ACC112 (cell line): ENCODE results near the gene GPRIN2.
"Not testable (repeated sequence)": the region's sequence is repeated elsewhere in the genome, so short reads cannot be mapped to it uniquely, and the experiment has no call there.

Experiments
- H2AFZ ChIP-seq: fragments of 200-600 bp; sonication (generic); one replicate; pipeline ENCODE4 v1.6.0; 2017; ENCODE audit warnings: antibody characterized with exemption, low read length; ENCODE audit not compliant: unreplicated experiment
- H3K27ac ChIP-seq: fragments of 200-600 bp; sonication (generic); 2 replicates; pipeline ENCODE4 v1.5.1; 2014; ENCODE audit warnings: low read depth, mild to moderate bottlenecking, antibody characterized with exemption, low read length, moderate library complexity
- H3K27me3 ChIP-seq: fragments of 200-600 bp; sonication (generic); 2 replicates; pipeline ENCODE4 v1.6.1; 2014; ENCODE audit warnings: mild to moderate bottlenecking, antibody characterized with exemption, low read length, moderate library complexity, mixed read lengths; ENCODE audit not compliant: insufficient read depth
- H3K36me3 ChIP-seq: fragments of 200-600 bp; sonication (generic); 2 replicates; pipeline ENCODE4 v1.6.1; 2016; ENCODE audit warnings: mild to moderate bottlenecking, antibody characterized with exemption, low read length, moderate library complexity, mixed read lengths; ENCODE audit not compliant: insufficient read depth
- H3K4me1 ChIP-seq: fragments of 200-600 bp; sonication (generic); one replicate; pipeline ENCODE4 v1.6.1; 2016; ENCODE audit warnings: low read length, mixed read lengths; ENCODE audit not compliant: insufficient read depth, unreplicated experiment, control insufficient read depth
- H3K4me3 ChIP-seq: fragments of 200-600 bp; sonication (generic); 2 replicates; pipeline ENCODE4 v1.5.1; 2014; ENCODE audit warnings: mild to moderate bottlenecking, low read depth, low read length
- H3K79me2 ChIP-seq: fragments of 200-600 bp; sonication (generic); one replicate; pipeline ENCODE4 v1.6.0; 2016; ENCODE audit warnings: low read length; ENCODE audit not compliant: control insufficient read depth, unreplicated experiment, insufficient read depth

The GPRIN2 gene

DNA sequence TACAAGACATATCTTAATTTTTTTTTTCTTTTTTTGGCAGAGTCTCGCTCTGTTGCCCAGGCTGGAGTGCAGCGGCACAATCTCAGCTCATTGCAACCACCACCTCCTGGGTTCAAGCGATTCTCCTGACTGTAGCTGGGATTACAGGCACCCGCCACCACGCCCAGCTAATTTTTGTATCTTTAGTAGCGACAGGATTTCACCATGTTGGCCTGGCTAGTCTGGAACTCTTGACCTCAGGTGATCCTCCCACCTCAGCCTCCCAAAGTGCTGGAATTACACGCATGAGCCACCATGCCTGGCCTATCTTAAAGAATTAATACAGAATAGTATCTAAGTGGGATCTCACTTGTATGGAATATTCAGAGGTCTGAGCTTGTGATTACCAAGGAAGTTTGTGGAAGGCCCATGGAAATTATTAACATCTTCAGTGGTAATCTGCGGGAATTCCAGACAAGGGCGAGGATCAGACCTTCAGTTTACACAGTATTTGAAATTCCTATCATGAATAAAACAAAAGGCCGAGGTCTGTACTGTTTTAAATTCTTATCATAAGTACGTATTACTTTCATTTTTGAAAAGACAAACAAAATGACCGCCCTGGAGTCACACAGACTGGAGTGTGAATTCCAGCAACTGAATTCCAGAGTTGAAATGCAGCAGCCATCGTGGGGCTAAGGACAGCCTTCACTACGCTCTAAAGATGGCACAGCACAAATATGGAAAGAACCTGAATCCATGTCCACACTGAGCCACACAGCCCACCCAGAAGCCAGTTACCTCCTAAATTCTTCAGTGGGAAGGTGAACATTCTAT lies 16.7 kb downstream of the GPRIN2 start:
- Histone ChIP-seq H3K4me3 (peak overlapping the region; percentile 57), H2AFZ (peak overlapping the region; percentile 96), H3K4me1 (peaks cover 15% of the 10 kb centered on the region), H3K27ac (peak overlapping the region; percentile 27), H3K79me2 (no peaks in the 10 kb centered on the region), H3K36me3 (no peaks in the 10 kb centered on the region), H3K27me3 (no peaks in the 10 kb centered on the region)

- Histone ChIP-seq H3K79me2 (no peaks in the 10 kb centered on the region), H2AFZ (no peak overlapping the region), H3K27ac (no peak overlapping the region), H3K36me3 (no peaks in the 10 kb centered on the region), H3K4me3 (no peak overlapping the region), H3K27me3 (no peaks in the 10 kb centered on the region), H3K4me1 (peaks cover 15% of the 10 kb centered on the region)
Measured at GRCh38 chr10:46538717-46539426, 17.6 kb downstream of the GPRIN2 start.

- no peak overlapping the region for H3K27ac ChIP-seq
- no peak overlapping the region for H3K4me3 ChIP-seq
- peaks cover 15% of the 10 kb centered on the region for H3K4me1 ChIP-seq
- H3K27me3 ChIP-seq, result no peaks in the 10 kb centered on the region
- no peaks in the 10 kb centered on the region for H3K79me2 ChIP-seq
- no peaks in the 10 kb centered on the region for H3K36me3 ChIP-seq
- H2AFZ ChIP-seq, result no peak overlapping the region
Measured at GRCh38 chr10:46538155-46538554, 18.3 kb downstream of the GPRIN2 start.

DNA sequence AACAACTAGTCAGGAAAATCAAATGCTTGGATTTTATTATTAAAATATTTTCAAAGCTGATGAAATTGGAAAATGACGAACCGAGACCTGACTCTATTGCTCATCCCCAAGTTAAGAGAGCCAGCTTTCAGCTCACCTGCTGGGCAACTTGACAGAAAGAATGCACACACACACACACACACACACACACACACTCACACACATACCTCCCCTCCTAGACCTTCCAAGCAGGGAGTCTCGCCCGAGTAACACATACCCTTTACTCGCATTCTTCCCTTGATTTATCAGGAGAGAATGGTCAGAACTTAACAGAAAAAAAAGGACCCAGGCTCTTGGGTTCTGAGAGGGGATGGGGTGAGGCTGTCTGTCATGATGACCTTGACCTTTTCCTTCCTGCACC lies 19.1 kb downstream of the GPRIN2 start:
- Histone ChIP-seq H2AFZ (no peak overlapping the region), H3K27me3 (no peaks in the 10 kb centered on the region), H3K27ac (no peak overlapping the region), H3K79me2 (no peaks in the 10 kb centered on the region), H3K36me3 (no peaks in the 10 kb centered on the region), H3K4me1 (peaks cover 15% of the 10 kb centered on the region), H3K4me3 (no peak overlapping the region)

GRCh38 chr10:46536781-46537180 lies 19.7 kb downstream of the GPRIN2 start:
- Histone ChIP-seq H3K4me1 (peaks cover 15% of the 10 kb centered on the region), H3K79me2 (no peaks in the 10 kb centered on the region), H3K36me3 (no peaks in the 10 kb centered on the region), H3K27ac (no peak overlapping the region), H3K4me3 (no peak overlapping the region), H2AFZ (no peak overlapping the region), H3K27me3 (no peaks in the 10 kb centered on the region)

DNA sequence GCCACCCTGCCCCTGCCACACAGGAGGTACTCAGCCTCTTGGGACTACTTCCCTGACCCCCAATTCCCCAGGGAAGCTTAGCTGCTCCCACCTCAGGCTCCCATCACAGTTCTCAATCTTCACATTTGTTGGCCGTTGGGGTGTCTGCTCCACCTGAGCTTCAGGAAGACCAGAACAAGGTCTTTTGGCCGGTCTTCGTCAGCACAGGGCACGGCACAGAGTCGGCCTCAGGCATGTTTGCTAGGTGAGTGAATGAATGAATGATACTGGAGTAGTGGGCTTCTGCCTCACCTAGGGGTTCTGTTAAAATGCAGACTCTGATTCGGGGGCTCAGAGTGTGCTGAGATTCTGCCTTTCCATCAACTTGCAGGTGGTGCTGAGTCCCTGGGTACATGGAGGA lies 20.3 kb downstream of the GPRIN2 start:
- Histone ChIP-seq H3K4me1 (peaks cover 15% of the 10 kb centered on the region), H2AFZ (no peak overlapping the region), H3K36me3 (no peaks in the 10 kb centered on the region), H3K4me3 (no peak overlapping the region), H3K79me2 (no peaks in the 10 kb centered on the region), H3K27me3 (no peaks in the 10 kb centered on the region), H3K27ac (no peak overlapping the region)

- Histone ChIP-seq H2AFZ (no peak overlapping the region), H3K79me2 (no peaks in the 10 kb centered on the region), H3K36me3 (no peaks in the 10 kb centered on the region), H3K27ac (no peak overlapping the region), H3K4me1 (peaks cover 7% of the 10 kb centered on the region), H3K4me3 (no peak overlapping the region), H3K27me3 (no peaks in the 10 kb centered on the region)
Measured at GRCh38 chr10:46534828-46535524, 21.5 kb downstream of the GPRIN2 start.

GRCh38 chr10:46532256-46532655 lies 24.2 kb downstream of the GPRIN2 start:
- not testable (repeated sequence) for H3K36me3 ChIP-seq, H3K79me2 ChIP-seq, H3K27me3 ChIP-seq, H3K27ac ChIP-seq, H3K4me1 ChIP-seq, H2AFZ ChIP-seq, H3K4me3 ChIP-seq

GRCh38 chr10:46530249-46531186 lies 25.9 kb downstream of the GPRIN2 start:
- Histone ChIP-seq H3K36me3 (no peaks in the 10 kb centered on the region), H3K79me2 (no peaks in the 10 kb centered on the region)

DNA sequence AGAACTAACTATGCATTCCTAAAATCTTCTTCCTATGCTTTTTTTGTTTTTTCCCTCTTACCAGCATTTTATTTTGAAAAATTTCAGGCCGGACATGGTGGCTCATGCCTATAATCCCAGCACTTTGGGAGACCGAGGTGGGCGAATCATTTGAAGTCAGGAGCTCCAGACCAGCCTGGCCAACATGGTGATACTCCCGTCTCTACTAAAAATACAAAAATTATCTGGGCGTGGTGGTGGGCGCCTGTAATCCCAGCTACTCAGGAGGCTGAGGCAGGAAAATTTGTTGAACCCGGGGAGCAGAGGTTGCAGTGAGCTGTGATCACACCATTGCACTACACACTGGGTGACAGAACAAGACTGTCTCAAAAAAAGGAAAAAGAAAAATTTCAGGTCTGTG lies 26.7 kb downstream of the GPRIN2 start:
- not testable (repeated sequence) for H3K79me2 ChIP-seq

More at GRCh38 chr10:46530249-46531186, 25.9 kb downstream of the GPRIN2 start:
- Histone ChIP-seq H3K27ac (peak overlapping the region; percentile 76), H2AFZ (peak overlapping the region; percentile 26), H3K27me3 (no peaks in the 10 kb centered on the region), H3K4me1 (peaks cover 12% of the 10 kb centered on the region), H3K4me3 (no peak overlapping the region)

More for the DNA sequence above, 26.7 kb downstream of the GPRIN2 start:
- not testable (repeated sequence) for H3K4me3 ChIP-seq, H3K36me3 ChIP-seq, H3K27me3 ChIP-seq, H2AFZ ChIP-seq
- H3K4me1 ChIP-seq, result peaks cover 20% of the 10 kb centered on the region
- H3K27ac ChIP-seq, result peak overlapping the region; percentile 70
